ENCODE data around the gene C1QTNF2.
A peak's percentile ranks its signal among the peaks of the same experiment; 100 is the strongest.

C1QTNF2 gene

DNA sequence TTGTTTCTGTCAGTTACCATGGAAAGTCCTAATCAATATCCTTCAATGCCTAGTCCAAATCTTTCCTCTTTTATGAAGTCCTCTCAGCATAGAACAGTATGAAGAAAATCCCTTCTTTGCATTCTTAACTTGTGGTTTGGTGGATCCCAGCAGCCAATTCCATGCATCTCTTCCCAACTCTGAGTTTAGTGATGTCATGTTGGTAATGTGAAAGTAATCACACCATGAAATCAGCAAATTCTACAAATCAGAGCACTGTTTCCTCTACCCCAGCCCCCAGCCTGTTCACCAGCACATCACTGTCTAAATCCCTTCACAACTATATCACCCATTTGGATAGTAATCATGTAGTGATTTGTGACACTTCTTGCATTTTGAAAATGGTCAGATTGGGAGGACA is 4.7 kb upstream of the C1QTNF2 start:
- no peak for DNase-seq

- no peak for DNase-seq
Observed at GRCh38 chr5:160371294-160371693, 868 bp upstream of the C1QTNF2 start.

DNA sequence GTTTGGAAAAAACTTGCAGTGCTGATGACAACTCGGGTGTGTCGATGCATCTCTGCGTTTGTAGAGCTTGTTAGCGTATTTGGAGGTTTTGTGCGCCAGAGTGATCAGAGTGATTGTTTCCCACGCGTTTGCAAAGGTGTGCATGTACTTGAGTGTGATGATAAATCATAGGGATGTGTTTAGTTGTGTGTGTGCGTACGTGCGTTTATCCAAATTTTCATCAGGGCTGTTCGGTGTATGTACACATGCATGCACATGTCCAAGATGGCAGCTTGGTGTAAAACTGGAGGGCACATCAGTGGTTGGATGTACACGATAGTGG is 248 bp upstream of the C1QTNF2 start:
- peak in 2 of 51 donors; percentile 1 to 59 for DNase-seq

GRCh38 chr5:160367885-160368284 is 2.5 kb downstream of the C1QTNF2 start:
- no peak for DNase-seq

DNA sequence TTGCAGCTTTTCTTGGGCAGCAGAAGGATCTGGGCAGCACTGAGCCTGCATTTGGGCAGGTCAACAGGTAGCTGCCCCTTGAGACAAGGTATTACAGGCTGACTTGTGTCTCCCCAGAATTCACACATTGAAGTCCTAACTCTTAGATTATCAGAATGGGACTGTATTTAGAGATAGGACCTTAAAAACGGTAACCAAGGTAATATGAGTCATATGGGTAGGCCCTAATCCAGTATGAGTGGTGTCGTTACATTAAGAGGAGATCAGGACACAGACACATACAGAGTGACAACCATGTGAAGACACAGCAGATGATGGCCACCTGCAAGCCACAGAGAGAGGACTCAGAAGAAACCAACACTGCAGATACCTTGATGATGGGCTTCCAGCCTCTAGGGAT is 3.2 kb downstream of the C1QTNF2 start:
- no peak for DNase-seq

- no peak for DNase-seq
Observed at GRCh38 chr5:160366230-160366629, 4.2 kb downstream of the C1QTNF2 start.

- DNase-seq = no peak
Observed at GRCh38 chr5:160363660-160364395, 6.6 kb downstream of the C1QTNF2 start.

DNA sequence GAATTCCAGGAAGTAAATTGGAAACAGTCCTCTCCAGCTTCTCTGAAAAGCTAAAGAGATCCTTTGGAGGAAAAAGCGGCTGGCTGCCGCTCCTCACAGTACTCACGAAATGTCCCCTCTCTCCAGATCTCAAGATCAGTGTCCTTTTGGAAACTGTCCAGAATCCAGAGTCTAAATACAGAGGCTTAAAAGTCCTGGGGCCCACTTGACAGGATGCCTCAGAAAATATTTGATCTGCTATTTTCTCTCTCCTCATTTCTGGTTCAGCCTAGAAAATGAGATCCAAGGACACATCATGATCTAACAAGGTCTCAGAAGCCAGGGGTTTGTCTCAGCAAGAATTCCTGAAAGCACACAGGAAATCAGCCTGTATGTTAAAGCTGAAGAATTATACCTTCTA is 7.2 kb downstream of the C1QTNF2 start:
- peak in 1 of 51 donors; percentile 1 for DNase-seq

- no peak for DNase-seq
Observed at GRCh38 chr5:160361624-160362228, 8.7 kb downstream of the C1QTNF2 start.

DNA sequence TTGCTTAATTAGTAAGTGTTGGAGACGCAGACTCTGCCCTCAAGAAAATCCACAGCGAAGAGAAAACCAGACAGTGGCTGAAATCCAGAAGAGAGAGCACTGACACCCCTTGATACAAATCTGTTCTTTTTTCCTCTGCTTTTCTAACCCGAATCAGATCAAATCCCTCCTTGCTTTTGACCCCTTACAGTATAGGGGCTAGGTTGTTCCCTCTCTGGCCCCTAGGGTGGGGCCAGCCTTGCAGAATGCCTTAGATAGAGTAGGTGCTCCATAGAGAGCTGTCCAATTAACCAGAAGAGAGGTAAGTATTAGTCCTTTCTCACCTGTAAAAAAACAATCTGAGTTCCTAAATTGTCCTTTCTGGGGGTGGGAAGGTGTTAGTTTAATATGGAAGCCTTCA is 10.1 kb downstream of the C1QTNF2 start:
- no peak for DNase-seq

DNA sequence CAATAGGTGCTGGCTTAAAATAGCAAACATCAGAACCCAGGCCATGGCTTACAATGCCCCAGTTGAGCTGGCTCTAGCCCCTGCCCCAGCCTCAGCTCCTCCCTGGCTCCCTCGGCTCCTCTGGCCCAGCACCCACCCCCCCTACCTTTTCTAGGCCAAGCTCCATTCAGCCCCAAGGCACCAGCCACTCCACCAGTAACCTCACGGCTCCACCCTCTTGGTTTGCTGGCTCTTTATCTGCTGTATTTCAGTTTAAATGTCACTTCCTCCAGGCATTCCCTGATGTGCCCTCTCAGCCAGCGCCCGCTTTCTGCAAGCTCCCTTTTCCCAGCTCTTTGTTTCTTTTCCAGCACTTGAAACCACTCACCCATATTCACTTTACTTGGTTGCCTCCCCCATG is 10.6 kb downstream of the C1QTNF2 start:
- no peak for DNase-seq

DNA sequence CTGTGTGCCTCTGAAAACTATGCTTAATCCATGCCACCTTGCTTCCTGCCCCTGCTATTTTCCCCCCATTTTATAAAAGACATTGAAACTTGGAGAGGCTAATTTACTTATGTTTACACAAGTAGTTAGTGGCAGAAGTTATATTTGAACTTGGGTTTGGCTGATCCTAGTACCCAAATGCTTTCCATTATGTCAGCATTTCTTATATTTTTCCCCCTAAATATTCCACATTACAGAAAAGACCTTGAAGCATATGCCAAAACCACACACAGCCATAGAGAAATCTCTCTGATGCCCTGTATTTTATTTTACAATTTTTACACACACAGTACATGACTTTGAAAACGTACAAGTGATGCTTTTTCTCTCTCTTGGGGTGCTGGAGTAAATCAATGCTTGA is 11.2 kb downstream of the C1QTNF2 start:
- DNase-seq = no peak

DNA sequence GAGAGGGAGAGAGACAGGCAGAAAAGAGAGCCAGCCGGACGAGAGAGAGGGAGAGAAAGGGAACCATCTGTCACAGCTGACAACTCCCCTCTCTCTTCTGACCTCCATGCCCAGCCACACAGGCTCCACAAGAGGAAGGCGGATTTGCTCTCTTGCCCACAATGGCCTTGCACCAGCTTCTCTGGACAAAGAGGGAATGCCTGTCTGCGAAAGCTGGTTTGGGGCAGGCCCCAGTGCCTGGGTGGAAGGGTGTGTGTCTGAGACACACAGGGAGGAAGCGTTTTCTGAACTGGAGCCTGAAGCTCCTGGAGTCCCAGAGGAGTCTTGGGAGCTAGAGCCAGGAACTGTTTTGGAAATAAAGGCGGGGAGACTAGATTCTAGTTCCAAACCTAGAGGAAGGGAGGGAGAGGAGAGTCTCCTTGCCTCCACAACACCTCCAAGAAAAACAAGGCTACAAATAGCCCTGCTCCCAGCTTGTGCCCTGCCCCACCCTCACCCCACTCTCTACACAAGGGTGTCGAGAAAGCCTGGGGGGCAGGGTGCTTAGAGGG is 12.5 kb downstream of the C1QTNF2 start:
- peak in 10 of 51 donors; percentile 2 to 32 (median 14) for DNase-seq

DNA sequence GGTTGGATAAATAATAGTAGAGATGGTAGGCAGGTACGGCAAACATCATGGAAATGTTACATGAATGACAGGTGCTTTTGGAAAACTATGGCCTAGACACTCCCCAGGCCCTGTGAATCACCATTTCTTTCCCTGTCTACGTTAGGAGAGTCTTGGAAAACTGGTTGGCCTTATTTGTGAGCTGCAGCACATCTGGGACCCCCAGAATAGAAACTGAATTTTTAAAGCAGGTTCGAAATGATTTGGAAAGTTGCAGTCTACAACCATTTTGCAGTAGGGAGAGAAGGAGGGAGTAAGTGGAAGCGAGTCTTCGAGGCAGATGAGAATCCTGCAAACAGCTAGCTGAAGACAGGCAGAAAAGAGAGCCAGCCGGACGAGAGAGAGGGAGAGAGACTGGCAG is 13.0 kb downstream of the C1QTNF2 start:
- DNase-seq = no peak

- DNase-seq = no peak
Observed at GRCh38 chr5:160356550-160357347, 13.7 kb downstream of the C1QTNF2 start.

DNA sequence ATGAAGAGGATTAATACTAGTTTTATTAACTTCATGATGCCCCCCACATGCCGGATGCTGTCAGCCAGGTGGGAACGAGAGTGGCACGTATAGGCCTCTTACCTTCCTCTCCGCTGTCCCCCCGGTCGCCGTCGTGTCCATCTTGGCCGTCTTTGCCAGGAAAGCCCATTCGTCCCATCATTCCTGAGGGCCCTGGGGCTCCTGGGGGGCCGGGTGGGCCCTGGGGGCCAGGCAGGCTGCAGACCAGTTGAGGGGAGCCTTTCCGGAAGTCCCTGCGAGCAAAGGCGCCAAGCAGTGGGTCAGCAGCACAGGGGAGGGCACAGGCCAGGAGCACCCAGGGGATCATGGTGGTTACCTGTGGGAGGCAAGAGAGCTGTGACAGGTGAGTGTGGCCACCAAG is 15.8 kb downstream of the C1QTNF2 start:
- DNase-seq = no peak

DNA sequence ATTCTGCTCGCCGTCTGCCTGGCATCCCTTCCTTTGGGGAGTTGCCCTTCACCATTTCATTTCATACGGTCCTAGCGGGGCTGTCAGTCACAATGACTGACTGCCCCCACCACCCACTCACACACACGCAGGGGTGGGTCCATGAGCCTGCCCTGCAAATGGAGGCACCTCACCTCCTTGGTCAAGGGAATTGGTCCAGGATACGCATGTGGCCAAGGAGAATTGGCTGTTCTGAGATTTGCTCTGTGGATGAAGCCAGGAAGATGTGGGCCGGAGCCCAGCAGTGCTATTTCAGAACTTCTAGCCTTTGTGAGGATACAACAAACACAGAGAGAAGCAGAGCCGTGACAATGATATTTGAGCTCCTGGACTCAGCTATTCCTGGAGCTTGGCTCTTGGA is 17.0 kb downstream of the C1QTNF2 start:
- DNase-seq = peak in 31 of 51 donors; percentile 7 to 72 (median 25)

DNA sequence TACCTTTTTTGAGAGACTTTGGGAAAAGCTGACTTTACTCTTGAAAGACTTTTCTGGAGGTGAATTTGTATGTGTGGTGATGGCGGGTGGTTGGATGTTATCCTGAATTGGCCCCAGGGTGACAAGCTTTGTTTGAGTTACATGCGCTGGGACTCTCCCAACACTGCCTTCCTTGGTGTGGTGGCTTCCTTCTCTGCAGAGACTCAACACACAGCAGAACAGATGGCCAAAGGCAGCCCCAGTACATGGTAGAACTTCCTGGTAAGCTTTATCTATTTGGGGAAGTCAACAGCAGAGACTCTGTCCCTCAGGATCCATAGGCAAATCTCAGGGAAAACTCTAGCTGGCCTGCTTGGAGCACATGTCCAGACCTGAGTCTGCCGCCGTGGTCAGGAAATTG is 18.1 kb downstream of the C1QTNF2 start:
- no peak for DNase-seq

- no peak for DNase-seq
Observed at GRCh38 chr5:160349935-160350303, 20.5 kb downstream of the C1QTNF2 start.

- DNase-seq = no peak
Observed at GRCh38 chr5:160349249-160349934, 21.0 kb downstream of the C1QTNF2 start.

DNA sequence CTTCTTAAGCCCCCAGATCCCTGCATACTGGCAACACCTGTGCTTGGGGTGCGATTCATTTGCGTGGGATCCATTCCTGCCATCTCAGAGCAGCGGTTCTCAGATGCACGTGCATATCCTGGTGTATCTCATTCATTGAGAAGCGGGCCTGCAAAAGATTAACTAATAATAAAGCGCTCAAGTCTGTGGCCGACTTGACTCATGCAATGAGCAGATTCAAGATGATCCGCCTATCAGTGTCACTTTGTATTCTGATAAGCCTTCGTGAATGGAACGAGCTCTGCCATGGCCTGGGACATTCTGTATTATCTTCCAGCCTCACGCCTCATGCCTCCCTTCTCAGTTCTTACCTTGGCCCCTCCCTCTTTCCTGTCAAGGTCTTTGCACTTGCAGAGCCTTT is 22.3 kb downstream of the C1QTNF2 start:
- no peak for DNase-seq

- DNase-seq = no peak
Observed at GRCh38 chr5:160347448-160347847, 23.0 kb downstream of the C1QTNF2 start.
